Mononuclear cell (primary cell): ENCODE data around the gene PIN1. TPM values are rescaled to one million over a fixed set of nuclear protein-coding genes. Genes with fewer than 3 reads are reported as not detected.

Experiments
- H3K27me3 ChIP-seq: 2 replicates; pipeline ENCODE4 v1.6.0; 2011; ENCODE audit warnings: low read length, control low read depth; ENCODE audit not compliant: insufficient read depth
- H3K4me1 ChIP-seq: 2 replicates; pipeline ENCODE4 v1.5.1; 2011; ENCODE audit warnings: mild to moderate bottlenecking, low read length, control low read depth; ENCODE audit not compliant: insufficient read depth
- H3K4me3 ChIP-seq: 2 replicates; pipeline ENCODE4 v1.5.1; 2011; ENCODE audit warnings: mild to moderate bottlenecking, low read length, moderate library complexity
- H3K9me3 ChIP-seq: 2 replicates; pipeline ENCODE4 v1.5.1; 2011; ENCODE audit warnings: low read depth, mild to moderate bottlenecking, control low read depth, low read length
- total RNA-seq: library from RNA; depleted of rRNA; stranded (reverse); fragments of >200 nt; gene quantifications from one replicate; pipeline ENCODE4 v1.2.3, GENCODE V29; 2012

Gene PIN1
- total RNA-seq, 1 donor: 44.7 TPM

DNA sequence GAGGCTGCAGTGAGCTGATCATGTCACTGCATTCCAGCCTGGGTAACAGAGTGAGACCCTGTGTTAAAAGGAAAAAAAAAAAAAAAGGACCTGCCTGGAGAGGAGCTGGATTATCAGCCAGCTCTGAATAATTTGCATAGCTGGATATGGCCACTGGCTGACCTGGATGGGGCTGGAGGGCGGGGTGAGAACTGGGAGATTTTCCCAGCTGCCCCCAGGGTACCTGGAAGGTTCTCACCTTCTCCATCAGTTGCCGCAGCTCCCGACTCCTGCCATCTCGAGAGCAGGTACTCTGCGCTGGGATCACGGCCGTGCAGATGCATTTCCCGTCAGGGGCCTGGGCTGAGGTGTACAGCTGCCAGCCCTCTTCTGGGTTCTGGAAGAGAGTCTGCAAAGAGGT lies 25.3 kb downstream of the PIN1 start:
- no peaks in the 10 kb centered on the region for H3K9me3 ChIP-seq
- H3K4me1 ChIP-seq: peaks cover 41% of the 10 kb centered on the region
- H3K27me3 ChIP-seq: no peaks in the 10 kb centered on the region
- no peak overlapping the region for H3K4me3 ChIP-seq

DNA sequence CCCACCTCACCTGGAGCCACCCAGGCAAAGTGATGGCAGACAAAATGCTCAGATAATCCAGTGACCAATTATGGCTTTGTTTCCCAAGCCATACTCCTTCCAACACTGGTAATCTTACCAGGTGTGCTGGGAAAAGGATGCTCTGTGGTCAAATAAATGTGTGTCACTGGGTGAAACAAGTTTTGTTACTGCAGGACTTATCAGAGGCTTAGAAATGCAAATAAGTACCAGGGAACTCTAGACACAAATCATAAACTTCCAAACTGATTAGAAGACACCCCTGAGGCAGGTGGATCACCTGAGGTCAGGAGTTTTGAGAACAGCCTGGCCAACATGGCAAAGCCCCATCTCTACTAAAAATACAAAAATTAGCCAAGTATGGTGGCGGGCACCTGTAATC lies 26.4 kb downstream of the PIN1 start:
- Histone ChIP-seq H3K4me3 (no peak overlapping the region), H3K9me3 (no peaks in the 10 kb centered on the region), H3K4me1 (peaks cover 47% of the 10 kb centered on the region)

DNA sequence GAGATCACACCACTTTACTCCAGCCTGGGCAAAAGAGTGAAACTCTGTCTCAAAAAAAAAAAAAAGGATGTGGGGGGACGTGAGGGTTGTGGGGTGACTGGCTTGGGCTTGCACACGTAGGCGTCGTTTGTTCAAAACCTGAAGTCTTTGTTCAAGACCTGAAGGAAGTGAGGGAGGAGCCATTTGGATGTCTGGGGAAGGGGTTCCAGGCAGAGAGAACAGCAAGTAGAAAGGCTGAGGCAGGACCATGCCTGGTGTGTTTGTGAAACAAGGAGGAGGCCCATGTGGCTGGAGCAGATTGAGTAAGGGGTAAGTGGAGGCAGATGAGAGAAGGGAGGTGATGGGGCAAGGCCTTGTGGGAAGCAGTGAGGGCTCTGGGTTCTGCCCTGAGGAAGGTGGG lies 27.8 kb downstream of the PIN1 start:
- Histone ChIP-seq H3K4me1 (peaks cover 37% of the 10 kb centered on the region), H3K9me3 (no peaks in the 10 kb centered on the region), H3K27me3 (no peaks in the 10 kb centered on the region), H3K4me3 (no peak overlapping the region)

More for the DNA sequence above, 26.4 kb downstream of the PIN1 start:
- no peaks in the 10 kb centered on the region for H3K27me3 ChIP-seq

DNA sequence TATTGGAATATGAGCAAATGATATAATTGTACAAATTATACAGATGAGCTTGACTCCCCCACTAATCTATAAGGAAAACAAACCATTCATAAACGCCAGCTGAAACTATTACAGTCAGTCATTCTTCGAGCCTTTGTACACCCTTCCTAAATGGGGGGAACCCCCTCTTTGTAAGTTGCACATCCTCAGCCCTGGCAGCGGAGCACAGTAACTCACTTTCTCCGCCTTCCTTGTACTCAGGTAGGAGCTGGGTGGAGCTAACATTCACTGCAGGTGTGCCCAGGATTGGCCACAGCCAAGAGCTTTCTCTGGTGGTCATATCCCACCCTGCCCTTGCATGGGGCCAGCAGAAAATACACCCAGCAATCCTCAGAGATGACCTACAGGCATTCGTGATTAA lies 28.6 kb downstream of the PIN1 start:
- no peaks in the 10 kb centered on the region for H3K27me3 ChIP-seq
- no peaks in the 10 kb centered on the region for H3K9me3 ChIP-seq
- peaks cover 30% of the 10 kb centered on the region for H3K4me1 ChIP-seq
- H3K4me3 ChIP-seq: no peak overlapping the region

DNA sequence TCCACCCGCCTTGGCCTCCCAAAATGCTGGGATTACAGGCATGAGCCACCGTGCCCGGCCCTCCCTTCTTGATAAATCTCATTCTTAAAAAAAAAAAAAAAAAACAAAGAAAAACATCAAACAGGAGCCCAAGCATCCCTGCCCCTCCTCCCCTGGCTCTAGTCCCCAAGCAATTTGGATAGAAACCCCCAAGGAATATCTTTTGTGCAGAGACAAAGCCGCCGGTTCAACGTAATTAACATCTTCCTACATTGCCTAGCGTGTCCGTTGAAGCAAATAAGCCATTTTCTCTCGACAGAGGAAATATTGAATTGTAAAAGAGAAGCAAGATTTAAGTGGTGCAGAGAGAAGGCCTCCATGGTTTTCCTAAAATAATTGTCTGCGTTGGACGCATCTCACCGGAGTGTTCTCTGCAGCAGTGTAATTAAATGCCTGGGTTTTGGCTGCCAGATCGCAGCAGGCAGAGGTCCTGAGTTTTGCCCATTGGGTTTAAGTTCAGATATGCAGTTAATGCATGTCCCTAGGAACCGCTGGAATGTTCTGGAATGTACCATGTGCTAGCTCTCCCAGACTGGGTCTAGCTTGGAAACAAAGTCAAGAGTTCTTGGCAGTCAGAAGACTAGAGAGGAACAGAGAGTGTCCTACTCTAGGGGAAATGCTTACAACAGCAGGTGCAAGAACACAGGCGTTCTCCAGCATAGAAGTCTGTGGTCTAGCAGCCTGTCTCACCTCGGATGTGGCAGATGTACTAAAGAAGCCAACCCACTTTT lies 30.8 kb downstream of the PIN1 start:
- no peaks in the 10 kb centered on the region for H3K9me3 ChIP-seq
- H3K27me3 ChIP-seq: no peaks in the 10 kb centered on the region
- no peak overlapping the region for H3K4me3 ChIP-seq
- peaks cover 25% of the 10 kb centered on the region for H3K4me1 ChIP-seq

DNA sequence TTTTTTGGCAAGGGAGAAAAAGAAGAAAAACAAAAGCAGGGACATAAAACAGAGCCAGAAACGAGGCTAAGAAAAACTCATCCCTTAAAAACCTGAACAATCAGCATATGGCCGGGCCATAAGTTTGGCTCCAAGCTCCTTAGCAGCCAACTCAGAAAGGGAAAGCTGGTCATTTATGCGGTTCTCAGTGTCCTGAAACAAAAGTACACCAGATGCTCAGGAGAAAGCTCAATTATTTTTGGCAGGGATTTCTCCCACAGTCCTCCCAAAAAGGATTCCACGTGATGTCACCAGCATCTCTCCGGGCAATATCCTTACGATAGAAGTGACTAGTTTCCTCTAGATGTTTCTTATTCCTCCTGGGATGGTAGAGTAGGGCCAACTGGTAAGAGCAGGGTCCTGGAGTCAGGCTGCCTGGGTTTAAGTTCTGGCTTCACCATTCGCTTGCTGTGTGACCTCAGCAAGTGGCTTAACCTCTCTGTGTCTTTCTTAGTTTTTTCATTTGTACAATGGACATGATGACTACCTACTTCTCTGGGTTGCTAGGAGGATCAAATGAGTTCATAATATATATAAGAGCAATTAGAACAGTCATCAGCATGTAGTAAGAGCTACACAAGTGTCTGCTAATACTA lies 34.0 kb downstream of the PIN1 start:
- no peaks in the 10 kb centered on the region for H3K9me3 ChIP-seq

DNA sequence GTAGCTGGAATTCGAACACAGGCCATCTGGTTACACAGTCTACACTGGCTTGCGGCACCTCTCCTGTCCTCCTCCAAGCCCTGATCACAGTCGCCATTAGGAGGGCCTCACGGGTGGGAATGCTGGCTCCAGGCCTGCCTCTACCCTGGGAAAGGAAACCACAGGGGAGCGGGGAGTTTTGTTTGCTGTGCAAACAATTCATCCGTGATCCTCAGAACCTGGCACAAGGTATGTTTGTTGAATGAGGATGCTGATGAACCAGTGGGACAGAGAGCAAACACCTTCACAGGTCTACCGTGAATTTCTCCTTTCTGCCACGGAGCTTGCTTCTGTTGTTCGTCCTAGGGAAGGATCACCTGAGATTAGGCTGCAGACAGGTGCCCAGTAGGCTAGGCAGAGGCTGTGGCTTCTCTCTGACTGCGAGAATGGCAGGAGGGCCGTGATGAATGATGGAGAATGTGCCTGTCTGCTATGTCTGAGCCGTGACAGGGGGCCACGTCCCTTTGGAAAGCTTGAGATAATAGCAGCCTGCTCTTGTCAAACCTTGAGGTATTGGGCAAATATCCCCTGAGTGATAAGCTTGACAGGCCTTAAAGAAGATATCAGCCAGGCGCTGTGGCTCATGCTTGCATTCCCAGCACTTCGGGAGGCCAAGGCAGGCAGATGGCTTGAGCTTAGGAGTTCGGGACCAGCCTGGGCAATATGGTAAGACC lies 36.7 kb downstream of the PIN1 start:
- H3K4me3 ChIP-seq: no peak overlapping the region
- H3K4me1 ChIP-seq: peaks cover 2% of the 10 kb centered on the region
- no peaks in the 10 kb centered on the region for H3K9me3 ChIP-seq
- no peaks in the 10 kb centered on the region for H3K27me3 ChIP-seq

More for the DNA sequence above, 34.0 kb downstream of the PIN1 start:
- H3K4me3 ChIP-seq: no peak overlapping the region
- H3K27me3 ChIP-seq: no peaks in the 10 kb centered on the region
- peaks cover 13% of the 10 kb centered on the region for H3K4me1 ChIP-seq

DNA sequence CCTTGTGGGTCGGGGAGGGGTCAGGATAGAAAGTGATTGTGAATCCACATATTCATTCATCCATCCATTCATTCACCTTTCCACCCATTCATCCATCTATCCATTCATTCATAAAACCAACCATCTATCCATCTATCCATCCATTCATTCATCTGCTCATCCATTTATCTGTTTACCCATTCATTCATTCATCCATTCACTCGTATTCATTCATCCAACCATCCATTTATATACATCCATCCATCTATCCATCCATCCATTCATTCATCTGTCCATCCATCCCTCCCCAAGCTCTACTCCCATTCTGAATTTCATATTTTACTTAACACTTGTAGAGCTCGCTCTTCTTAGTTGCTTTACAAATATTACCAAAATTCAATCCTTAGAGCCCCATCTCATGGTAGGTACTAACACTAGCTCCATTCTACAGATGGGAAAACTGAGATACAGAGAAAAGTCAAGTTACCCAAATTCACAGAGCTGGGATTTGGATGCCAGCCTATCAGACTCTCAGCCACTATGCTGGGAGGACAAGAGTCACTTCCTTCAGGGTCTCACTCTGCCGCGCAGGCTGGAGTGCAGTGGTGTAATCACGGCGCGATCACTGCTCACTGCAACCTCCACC lies 37.6 kb downstream of the PIN1 start:
- Histone ChIP-seq H3K27me3 (no peaks in the 10 kb centered on the region), H3K9me3 (no peaks in the 10 kb centered on the region), H3K4me1 (no peaks in the 10 kb centered on the region), H3K4me3 (no peak overlapping the region)

DNA sequence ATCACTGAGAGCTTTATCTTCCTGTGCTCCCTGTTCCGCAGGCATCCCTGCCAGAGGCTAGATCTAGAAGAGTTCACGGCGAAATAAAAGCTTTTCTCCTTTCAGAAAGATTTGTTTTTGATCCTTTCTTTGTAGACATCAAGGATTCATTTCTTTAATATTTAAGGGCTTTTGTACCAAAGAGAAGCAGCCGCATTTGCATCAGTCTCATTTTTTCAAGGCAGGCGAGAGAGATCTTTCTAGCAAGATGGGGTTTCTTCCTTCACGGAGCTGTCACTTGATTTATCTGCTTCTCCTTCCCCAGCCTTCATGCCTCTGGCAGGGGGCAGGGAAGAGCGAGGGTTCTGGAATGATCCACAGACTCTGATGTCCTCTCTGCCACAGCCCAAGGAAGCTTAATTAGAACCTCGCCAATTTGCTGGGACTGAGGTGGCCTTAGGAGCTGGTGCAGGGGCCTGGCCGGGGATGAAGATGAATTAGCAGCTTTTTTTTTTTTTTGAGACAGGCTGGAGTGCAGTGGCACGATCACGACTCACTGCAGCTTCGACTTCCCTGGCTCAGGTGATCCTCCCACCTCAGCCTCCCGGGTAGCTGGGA lies 40.0 kb downstream of the PIN1 start:
- H3K27me3 ChIP-seq: no peaks in the 10 kb centered on the region
- no peak overlapping the region for H3K4me3 ChIP-seq
- H3K4me1 ChIP-seq: no peaks in the 10 kb centered on the region
- H3K9me3 ChIP-seq: no peaks in the 10 kb centered on the region

DNA sequence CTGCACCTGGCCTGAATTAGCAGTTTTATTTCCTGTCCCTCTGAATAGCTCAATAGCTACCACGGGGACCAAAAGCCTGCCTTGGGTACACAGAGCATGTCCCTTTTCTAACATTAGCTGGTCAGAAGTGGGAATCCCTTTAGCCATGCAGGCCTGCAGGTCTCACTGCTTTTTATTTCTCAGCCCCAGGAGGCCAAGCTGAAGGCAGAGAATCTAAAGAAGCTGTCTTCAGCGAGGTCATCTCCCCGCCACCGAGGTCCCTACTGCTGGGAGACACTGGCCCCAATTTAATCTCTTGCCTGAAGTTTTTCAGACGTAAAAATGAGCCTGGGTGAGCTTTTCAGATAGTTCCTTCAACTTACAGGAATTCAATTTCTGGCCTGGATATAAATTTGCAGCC lies 40.7 kb downstream of the PIN1 start:
- Histone ChIP-seq H3K27me3 (no peaks in the 10 kb centered on the region), H3K4me3 (no peak overlapping the region), H3K9me3 (no peaks in the 10 kb centered on the region), H3K4me1 (no peaks in the 10 kb centered on the region)

DNA sequence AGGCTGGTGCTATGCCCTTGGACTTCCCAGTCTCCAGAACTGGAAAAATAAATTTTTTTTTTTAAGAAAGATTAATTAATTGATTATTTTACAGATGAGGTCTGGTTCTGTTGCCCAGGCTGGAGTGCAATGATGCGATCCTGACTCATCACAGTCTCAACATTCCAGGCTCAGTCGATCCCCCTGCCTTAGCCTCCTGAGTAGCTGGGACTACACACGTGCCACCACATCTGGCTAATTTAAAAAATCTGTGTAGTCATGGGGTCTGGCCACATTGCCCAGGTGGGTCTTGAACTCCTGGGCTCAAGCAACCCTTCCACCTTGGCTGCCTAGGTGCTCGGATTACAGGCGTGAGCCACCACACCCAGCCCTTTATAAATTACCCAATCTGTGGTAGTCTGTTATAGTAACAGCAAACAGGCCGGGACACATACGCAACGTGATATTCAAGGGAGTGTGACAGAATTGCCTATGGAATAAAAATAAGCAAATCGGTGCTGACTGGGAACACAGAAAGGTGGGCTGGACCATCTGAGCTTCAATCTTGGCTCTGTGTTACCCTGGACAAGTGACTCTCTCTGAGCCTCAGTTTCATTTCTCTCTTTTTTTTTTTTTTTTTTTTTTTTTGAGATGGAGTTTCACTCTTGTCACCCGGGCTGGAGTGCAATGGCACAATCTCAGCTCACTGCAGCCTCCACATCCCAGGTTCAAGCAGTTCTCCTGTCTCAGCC lies 42.8 kb downstream of the PIN1 start:
- Histone ChIP-seq H3K4me1 (no peaks in the 10 kb centered on the region), H3K4me3 (no peak overlapping the region), H3K9me3 (no peaks in the 10 kb centered on the region), H3K27me3 (no peaks in the 10 kb centered on the region)

DNA sequence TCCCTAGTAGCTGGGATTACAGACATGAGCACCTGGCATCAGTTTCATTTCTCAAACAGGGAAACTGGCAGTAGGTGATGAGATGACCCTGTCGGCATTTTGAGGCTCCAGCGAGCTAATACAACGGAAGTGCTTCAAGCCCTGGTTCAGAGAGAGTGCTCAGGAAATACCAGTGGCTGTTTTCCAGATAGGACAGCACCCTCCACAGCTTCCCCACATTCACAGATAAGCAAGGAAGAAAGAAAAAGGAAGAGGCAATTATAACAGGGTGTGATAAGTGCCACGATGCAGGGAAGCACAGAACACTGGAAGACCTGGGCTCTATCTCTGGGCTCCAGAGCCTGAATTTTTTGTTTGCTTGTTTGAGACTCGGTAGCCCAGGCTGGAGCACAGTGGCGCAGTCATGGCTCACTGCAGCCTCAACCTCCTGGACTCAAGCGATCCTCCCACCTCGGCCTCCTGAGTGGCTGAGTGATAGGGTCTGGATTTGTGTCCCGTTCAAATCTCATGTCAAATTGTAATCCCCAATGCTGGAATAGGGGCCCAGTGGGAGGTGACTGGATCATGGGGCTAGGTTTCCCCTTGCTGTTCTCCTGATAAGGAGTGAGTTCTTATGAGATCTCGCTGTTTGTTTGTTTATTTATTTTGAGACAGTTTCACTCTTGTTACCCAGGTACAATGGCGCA lies 43.5 kb downstream of the PIN1 start:
- Histone ChIP-seq H3K4me1 (no peaks in the 10 kb centered on the region), H3K27me3 (no peaks in the 10 kb centered on the region), H3K4me3 (no peak overlapping the region), H3K9me3 (no peaks in the 10 kb centered on the region)

DNA sequence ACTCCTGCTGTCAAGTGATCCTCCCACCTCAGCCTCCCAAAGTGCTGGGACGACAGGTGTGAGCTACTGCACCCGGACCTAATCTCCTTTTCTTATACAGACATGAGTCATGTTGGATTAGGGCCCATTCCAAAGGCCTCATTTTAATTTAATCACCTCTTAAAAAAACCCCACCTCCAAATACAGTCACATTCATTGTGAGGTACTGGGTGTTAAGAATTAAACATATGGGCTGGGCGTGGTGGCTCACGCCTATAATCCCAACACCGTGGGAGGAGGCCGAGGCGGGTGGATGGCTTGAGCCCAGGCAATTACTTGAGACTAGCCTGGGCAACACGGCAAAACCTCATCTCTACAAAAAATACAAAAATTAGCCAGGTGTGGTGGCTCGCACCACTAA lies 46.6 kb downstream of the PIN1 start:
- Histone ChIP-seq H3K4me1 (no peaks in the 10 kb centered on the region), H3K4me3 (no peak overlapping the region), H3K9me3 (no peaks in the 10 kb centered on the region), H3K27me3 (no peaks in the 10 kb centered on the region)

DNA sequence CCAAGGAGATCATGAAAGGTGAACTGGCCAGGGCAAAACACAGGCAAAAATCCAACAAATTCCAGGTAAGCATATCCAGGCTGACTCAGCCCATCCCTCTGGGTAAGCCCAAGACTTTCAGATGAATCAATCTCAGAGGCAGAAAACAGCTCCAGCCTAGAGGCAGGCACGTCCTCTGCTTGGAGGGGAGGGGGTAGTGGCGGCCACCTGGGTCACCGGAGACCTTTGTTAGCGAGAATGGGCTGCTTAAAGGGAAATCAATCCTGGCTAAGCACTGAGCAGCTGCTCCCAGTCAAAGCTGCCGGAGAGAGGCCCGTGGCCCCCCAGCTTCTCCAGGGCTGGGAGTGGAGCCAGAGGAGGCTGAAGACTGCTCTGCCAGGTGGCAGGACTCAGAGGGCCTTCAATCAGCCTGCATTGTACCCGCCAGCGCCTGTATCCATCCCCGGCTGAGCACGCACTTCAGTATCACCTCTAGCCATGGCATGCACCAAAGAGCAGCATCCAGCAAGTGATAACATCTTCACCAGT lies 48.2 kb downstream of the PIN1 start:
- H3K27me3 ChIP-seq: no peaks in the 10 kb centered on the region
- no peak overlapping the region for H3K4me3 ChIP-seq
- H3K9me3 ChIP-seq: no peaks in the 10 kb centered on the region
- no peaks in the 10 kb centered on the region for H3K4me1 ChIP-seq
